Cardiac fibroblast (primary cell): ENCODE data around the gene GEMIN8.
A peak's percentile ranks its signal among the peaks of the same experiment; 100 is the strongest.

Experiments
- DNase-seq, 2 donors: peaks; one replicate each; pipeline versions ENCODE4 v3.0.0 to v3.0.0-alpha.2; 2010; ENCODE audit warnings: low read depth in 2 of 2
- H3K4me3 ChIP-seq, 2 donors: replicated peaks in 1 of 2; 1 replicate in 1 of 2; 2 replicates in 1 of 2; pipeline ENCODE4 v1.5.1; 2011; ENCODE audit warnings: low read depth in 2 of 2, low read length in 2 of 2, mild to moderate bottlenecking in 2 of 2, moderate library complexity in 1 of 2
- CTCF ChIP-seq: IDR thresholded peaks from one replicate; pipeline ENCODE4 v1.5.1; 2011; ENCODE audit warnings: low read depth, mild to moderate bottlenecking, low read length, inconsistent platforms

The GEMIN8 gene

GRCh38 chrX:14010566-14010965 lies 19.1 kb downstream of the GEMIN8 start:
- no peak for TF ChIP-seq CTCF
- no peak overlapping the region for H3K4me3 ChIP-seq
- peak in 1 of 2 donors; percentile 51 for DNase-seq

GRCh38 chrX:14006540-14006939 lies 23.2 kb downstream of the GEMIN8 start:
- no peak for DNase-seq
- no peak overlapping the region for H3K4me3 ChIP-seq
- TF ChIP-seq CTCF = no peak

GRCh38 chrX:14003876-14004425 lies 25.7 kb downstream of the GEMIN8 start:
- no peak overlapping the region for H3K4me3 ChIP-seq
- no peak for TF ChIP-seq CTCF
- no peak for DNase-seq

- TF ChIP-seq CTCF = no peak
- no peak overlapping the region for H3K4me3 ChIP-seq
- DNase-seq = no peak
These were observed 26.7 kb downstream of the GEMIN8 start for GRCh38 chrX:14003028-14003427.

- no peak overlapping the region for H3K4me3 ChIP-seq
- DNase-seq = no peak
- TF ChIP-seq CTCF = no peak
These were observed 33.0 kb downstream of the GEMIN8 start for GRCh38 chrX:13996650-13997049.

- peak in 1 of 2 donors; percentile 66 for DNase-seq
- TF ChIP-seq CTCF = no peak
- no peak overlapping the region for H3K4me3 ChIP-seq
These were observed 35.1 kb downstream of the GEMIN8 start for GRCh38 chrX:13994536-13995080.

GRCh38 chrX:13994104-13994503 lies 35.6 kb downstream of the GEMIN8 start:
- DNase-seq = no peak
- no peak for TF ChIP-seq CTCF
- no peak overlapping the region for H3K4me3 ChIP-seq
